Astrocyte (in vitro differentiated cells and primary cell): Measurements from ENCODE around the gene KCNMA1. TPM values are rescaled to one million over a fixed set of nuclear protein-coding genes. Genes with fewer than 3 reads are reported as not detected.

Experiments
- DNase-seq: peaks from one replicate; pipeline ENCODE4 v3.0.0-alpha.2; 2010; ENCODE audit warnings: low read depth
- FAIRE-seq: peaks from 2 replicates; lab custom pipeline; 2011; peaks lifted over from hg19 to GRCh38; lab: Jason Lieb, UNC
- H2AFZ ChIP-seq: 2 replicates; pipeline ENCODE4 v1.6.0; 2012; ENCODE audit warnings: low read depth, low read length, inconsistent platforms
- H3K27ac ChIP-seq: 2 replicates; pipeline ENCODE4 v1.5.1; 2011; ENCODE audit warnings: low read depth, low read length, inconsistent platforms
- H3K27me3 ChIP-seq: 2 replicates; pipeline ENCODE4 v1.6.0; 2011; ENCODE audit warnings: low read length, inconsistent platforms; ENCODE audit not compliant: insufficient read depth
- H3K36me3 ChIP-seq: 2 replicates; pipeline ENCODE4 v1.5.1; 2011; ENCODE audit warnings: low read length, inconsistent platforms; ENCODE audit not compliant: insufficient read depth
- H3K4me1 ChIP-seq: 2 replicates; pipeline ENCODE4 v1.5.1; 2011; ENCODE audit warnings: low read length, inconsistent platforms; ENCODE audit not compliant: insufficient read depth
- H3K4me2 ChIP-seq: 2 replicates; pipeline ENCODE4 v1.6.0; 2012; ENCODE audit warnings: low read length, inconsistent platforms
- H3K4me3 ChIP-seq: 2 replicates; pipeline ENCODE4 v1.5.1; 2011; ENCODE audit warnings: low read depth, mild to moderate bottlenecking, low read length, inconsistent platforms; ENCODE audit not compliant: insufficient read depth
- H3K79me2 ChIP-seq: 2 replicates; pipeline ENCODE4 v1.6.0; 2012; ENCODE audit warnings: mild to moderate bottlenecking, low read length, inconsistent platforms; ENCODE audit not compliant: insufficient read depth
- H3K9ac ChIP-seq: 2 replicates; pipeline ENCODE4 v1.6.0; 2012; ENCODE audit warnings: mild to moderate bottlenecking, low read length, inconsistent platforms
- H3K9me3 ChIP-seq: 2 replicates; pipeline ENCODE4 v1.5.1; 2012; ENCODE audit warnings: low read depth, mild to moderate bottlenecking, low read length, inconsistent platforms; ENCODE audit not compliant: insufficient read depth
- H4K20me1 ChIP-seq: 2 replicates; pipeline ENCODE4 v1.6.0; 2012; ENCODE audit warnings: low read length, inconsistent platforms; ENCODE audit not compliant: insufficient read depth
- H3K27ac Mint-ChIP-seq: one replicate; pipeline ENCODE4 v1.8.0; 2021; ENCODE audit warnings: mild to moderate bottlenecking, mixed read lengths; ENCODE audit not compliant: unreplicated experiment
- H3K27me3 Mint-ChIP-seq: one replicate; pipeline ENCODE4 v1.8.0; 2021; ENCODE audit warnings: low read depth, mixed read lengths; ENCODE audit not compliant: unreplicated experiment
- H3K36me3 Mint-ChIP-seq: one replicate; pipeline ENCODE4 v1.8.0; 2021; ENCODE audit warnings: low read depth, mixed read lengths; ENCODE audit not compliant: unreplicated experiment
- H3K4me1 Mint-ChIP-seq: one replicate; pipeline ENCODE4 v1.8.0; 2021; ENCODE audit warnings: low read depth, mixed read lengths; ENCODE audit not compliant: unreplicated experiment
- H3K4me3 Mint-ChIP-seq: one replicate; pipeline ENCODE4 v1.8.0; 2021; ENCODE audit warnings: mild to moderate bottlenecking, moderate library complexity, mixed read lengths; ENCODE audit not compliant: unreplicated experiment
- H3K9me3 Mint-ChIP-seq: one replicate; pipeline ENCODE4 v1.8.0; 2021; ENCODE audit warnings: mild to moderate bottlenecking, mixed read lengths; ENCODE audit not compliant: unreplicated experiment
- CTCF ChIP-seq: IDR thresholded peaks from 2 replicates; pipeline ENCODE4 v1.5.1; 2011; ENCODE audit warnings: low read depth, mild to moderate bottlenecking, inconsistent platforms, low read length, moderate library complexity; ENCODE audit not compliant: insufficient read depth
- EZH2 ChIP-seq: IDR thresholded peaks from 2 replicates; pipeline ENCODE4 v1.6.1; 2012; ENCODE audit warnings: mild to moderate bottlenecking, low read length, inconsistent platforms; ENCODE audit not compliant: insufficient read depth
- total RNA-seq: library from RNA; stranded (reverse); gene quantifications from 2 replicates; pipeline ENCODE4 v1.2.1, GENCODE V29; 2021

Gene KCNMA1
- total RNA-seq, 1 donor from 2014 or later = 45.8 TPM

- no peak overlapping the region for H3K4me2 ChIP-seq
- H3K36me3 Mint-ChIP-seq = peaks cover 23% of the 10 kb centered on the region
- no peak overlapping the region for H3K4me3 Mint-ChIP-seq
- no peaks in the 10 kb centered on the region for H3K79me2 ChIP-seq
- no peak overlapping the region for H3K9ac ChIP-seq
- no peaks in the 10 kb centered on the region for H3K27me3 Mint-ChIP-seq
- no peak for FAIRE-seq
- no peak overlapping the region for H3K4me3 ChIP-seq
- H3K4me1 ChIP-seq = peaks cover 14% of the 10 kb centered on the region
- H2AFZ ChIP-seq = no peak overlapping the region
- H3K9me3 Mint-ChIP-seq = peaks cover 3% of the 10 kb centered on the region
- no peak overlapping the region for H3K27ac Mint-ChIP-seq
- H3K36me3 ChIP-seq = no peaks in the 10 kb centered on the region
- no peak for TF ChIP-seq EZH2
- TF ChIP-seq CTCF = no peak
- no peaks in the 10 kb centered on the region for H3K27me3 ChIP-seq
- no peak for DNase-seq
- no peaks in the 10 kb centered on the region for H3K9me3 ChIP-seq
- no peaks in the 10 kb centered on the region for H4K20me1 ChIP-seq
- peaks cover 34% of the 10 kb centered on the region for H3K4me1 Mint-ChIP-seq
- H3K27ac ChIP-seq = no peak overlapping the region
Measured at GRCh38 chr10:77403761-77404160, 233.8 kb downstream of the KCNMA1 start.

GRCh38 chr10:77401683-77402082 is 235.9 kb downstream of the KCNMA1 start:
- Histone ChIP-seq H3K4me3 (no peak overlapping the region), H3K27me3 (no peaks in the 10 kb centered on the region), H3K36me3 (no peaks in the 10 kb centered on the region), H3K4me1 (peaks cover 13% of the 10 kb centered on the region), H3K4me2 (no peak overlapping the region), H3K27ac (no peak overlapping the region), H3K79me2 (no peaks in the 10 kb centered on the region), H2AFZ (no peak overlapping the region), H4K20me1 (no peaks in the 10 kb centered on the region), H3K9ac (no peak overlapping the region), H3K9me3 (no peaks in the 10 kb centered on the region)
- no peak for TF ChIP-seq EZH2
- TF ChIP-seq CTCF = no peak
- peaks cover 3% of the 10 kb centered on the region for H3K9me3 Mint-ChIP-seq
- peaks cover 23% of the 10 kb centered on the region for H3K36me3 Mint-ChIP-seq
- FAIRE-seq (no peak), DNase-seq (no peak)
- no peaks in the 10 kb centered on the region for H3K27me3 Mint-ChIP-seq
- H3K4me1 Mint-ChIP-seq = peaks cover 33% of the 10 kb centered on the region
- H3K4me3 Mint-ChIP-seq = no peak overlapping the region
- H3K27ac Mint-ChIP-seq = no peak overlapping the region

- Histone ChIP-seq H3K27me3 (no peaks in the 10 kb centered on the region), H3K4me2 (no peak overlapping the region), H4K20me1 (no peaks in the 10 kb centered on the region), H3K9ac (no peak overlapping the region), H3K79me2 (no peaks in the 10 kb centered on the region), H3K4me3 (no peak overlapping the region), H3K9me3 (no peaks in the 10 kb centered on the region), H3K4me1 (no peaks in the 10 kb centered on the region), H3K36me3 (no peaks in the 10 kb centered on the region), H3K27ac (no peak overlapping the region), H2AFZ (no peak overlapping the region)
- Mint-ChIP-seq H3K9me3 (peaks cover 3% of the 10 kb centered on the region), H3K36me3 (peaks cover 23% of the 10 kb centered on the region), H3K4me1 (peaks cover 18% of the 10 kb centered on the region), H3K4me3 (no peak overlapping the region), H3K27me3 (no peaks in the 10 kb centered on the region), H3K27ac (no peak overlapping the region)
- FAIRE-seq (no peak), DNase-seq (no peak)
- TF ChIP-seq EZH2 (no peak), CTCF (no peak)
Measured at GRCh38 chr10:77400033-77400432, 237.6 kb downstream of the KCNMA1 start.
